DMS114 treated with DMSO at 0.1 percent for 48 hours (cell line): ENCODE results near the gene ERBB2.
"Not testable (repeated sequence)": the region's sequence is repeated elsewhere in the genome, so short reads cannot be mapped to it uniquely, and the experiment has no call there.

Source experiments
- DNase-seq: peaks from one replicate; lab custom pipeline; 2025; ENCODE audit not compliant: unreplicated experiment; lab: John Stamatoyannopoulos, UW

Gene ERBB2

GRCh38 chr17:39702901-39703893 is 3.3 kb downstream of the ERBB2 start:
- no peak for DNase-seq

DNA sequence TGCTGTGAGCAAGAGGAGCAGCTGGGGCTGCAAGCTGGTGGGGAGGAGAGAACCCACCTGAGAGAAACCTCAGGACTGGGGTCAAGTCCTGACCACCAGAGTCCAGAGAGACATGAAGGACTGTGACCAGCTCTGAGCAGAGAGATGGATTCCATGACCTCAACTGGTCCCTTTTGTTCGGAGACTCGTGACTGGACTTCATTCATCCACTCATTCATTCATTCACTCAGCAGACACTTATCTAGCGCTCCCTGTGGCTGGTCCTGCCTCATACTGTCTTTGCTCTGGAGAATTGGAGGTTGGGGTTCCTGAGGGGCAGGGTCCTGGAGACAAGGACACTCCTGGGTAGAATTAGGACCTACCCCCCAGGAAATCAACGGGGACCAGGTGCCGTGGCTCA is 4.0 kb downstream of the ERBB2 start:
- no peak for DNase-seq

DNA sequence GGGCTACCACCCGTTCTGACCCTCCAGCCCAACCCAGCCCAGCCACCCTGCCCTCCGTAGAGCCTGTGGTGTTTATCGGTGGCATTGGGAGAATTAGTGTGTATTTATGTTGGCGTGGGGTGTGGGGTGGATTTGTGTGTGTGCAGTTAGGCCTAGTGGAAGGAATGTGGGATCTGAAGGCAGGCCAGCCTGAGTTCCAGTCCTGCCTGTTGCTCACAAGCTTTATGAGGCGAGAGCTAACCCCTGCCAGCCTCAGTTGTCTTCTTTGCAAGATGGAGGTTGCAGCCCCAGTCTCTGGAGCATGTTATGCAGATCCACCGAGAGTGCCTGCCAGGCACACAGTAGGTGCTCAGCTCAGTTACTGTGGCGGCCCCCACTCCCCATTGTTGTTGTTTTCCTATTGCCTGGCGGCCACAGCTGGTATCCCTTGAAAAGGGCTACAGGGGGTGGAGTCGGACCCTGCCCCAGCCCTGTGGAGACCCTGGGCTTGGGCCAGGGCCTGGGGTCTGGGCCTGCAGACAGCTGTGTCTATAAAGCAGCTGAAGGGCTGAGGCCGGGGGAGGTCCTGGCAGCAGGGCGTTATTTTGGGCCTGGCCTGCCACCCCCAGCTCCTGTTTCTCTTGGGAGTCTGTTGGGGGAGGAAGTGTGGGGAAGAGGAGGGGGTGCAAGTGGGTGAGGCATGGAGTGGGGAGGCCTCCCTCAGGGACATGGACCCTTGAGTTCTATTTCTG is 5.1 kb downstream of the ERBB2 start:
- DNase-seq, result no peak

DNA sequence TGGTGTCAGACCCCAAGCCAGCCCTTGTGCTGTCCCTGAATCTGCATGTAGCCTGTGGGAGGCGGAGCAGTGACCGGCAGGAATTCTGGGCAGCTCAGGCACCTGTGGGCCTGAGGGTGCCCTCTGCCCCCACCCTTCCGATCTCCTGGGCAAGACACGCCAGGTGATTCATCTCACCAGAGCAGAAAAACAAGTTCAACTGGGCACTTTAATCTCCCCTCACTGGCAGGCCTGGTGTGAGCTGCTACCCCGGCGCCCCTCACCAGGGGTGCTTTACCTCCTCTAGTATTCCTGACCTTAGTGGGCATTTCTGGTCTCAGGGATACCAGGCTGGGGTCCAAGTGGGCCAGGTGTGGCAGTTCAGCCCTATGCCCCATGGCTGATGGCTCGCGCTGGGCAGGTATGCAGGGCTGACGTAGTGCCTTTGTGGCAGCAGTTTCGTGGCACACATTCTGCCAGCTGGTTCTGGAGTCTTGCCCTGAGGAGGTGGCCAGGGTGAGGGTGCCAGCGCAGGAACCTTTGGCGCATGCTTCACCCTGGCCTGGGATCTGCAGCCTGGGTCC is 6.0 kb downstream of the ERBB2 start:
- DNase-seq, result no peak

GRCh38 chr17:39706383-39706782 is 6.5 kb downstream of the ERBB2 start:
- no peak for DNase-seq

- no peak for DNase-seq
Measured at GRCh38 chr17:39706921-39707337, 7.1 kb downstream of the ERBB2 start.

- no peak for DNase-seq
Measured at GRCh38 chr17:39709319-39709997, 9.6 kb downstream of the ERBB2 start.

- DNase-seq, result no peak
Measured at GRCh38 chr17:39709998-39710964, 10.4 kb downstream of the ERBB2 start.

DNA sequence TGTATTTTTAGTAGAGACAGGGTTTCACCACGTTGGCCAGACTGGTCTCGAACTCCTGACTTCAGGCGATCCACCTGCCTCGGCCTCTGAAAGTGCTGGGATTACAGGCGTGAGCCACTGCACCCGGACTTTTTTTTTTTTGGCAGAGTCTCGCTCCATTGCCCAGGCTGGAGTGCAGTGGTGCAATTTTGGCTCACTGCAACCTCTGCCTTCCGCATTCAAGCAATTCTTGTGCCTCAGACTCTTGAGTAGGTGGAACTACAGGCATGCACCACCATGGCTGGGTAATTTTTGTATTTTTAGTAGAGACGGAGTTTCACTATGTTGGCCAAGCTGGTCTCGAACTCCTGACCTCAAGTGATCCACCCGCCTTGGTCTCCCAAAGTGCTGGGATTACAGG is 11.2 kb downstream of the ERBB2 start:
- not testable (repeated sequence) for DNase-seq

DNA sequence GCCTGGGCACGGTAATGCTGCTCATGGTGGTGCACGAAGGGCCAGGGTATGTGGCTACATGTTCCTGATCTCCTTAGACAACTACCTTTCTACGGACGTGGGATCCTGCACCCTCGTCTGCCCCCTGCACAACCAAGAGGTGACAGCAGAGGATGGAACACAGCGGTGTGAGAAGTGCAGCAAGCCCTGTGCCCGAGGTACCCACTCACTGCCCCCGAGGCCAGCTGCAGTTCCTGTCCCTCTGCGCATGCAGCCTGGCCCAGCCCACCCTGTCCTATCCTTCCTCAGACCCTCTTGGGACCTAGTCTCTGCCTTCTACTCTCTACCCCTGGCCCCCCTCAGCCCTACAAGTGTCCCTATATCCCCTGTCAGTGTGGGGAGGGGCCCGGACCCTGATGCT is 12.0 kb downstream of the ERBB2 start:
- DNase-seq, result no peak

DNA sequence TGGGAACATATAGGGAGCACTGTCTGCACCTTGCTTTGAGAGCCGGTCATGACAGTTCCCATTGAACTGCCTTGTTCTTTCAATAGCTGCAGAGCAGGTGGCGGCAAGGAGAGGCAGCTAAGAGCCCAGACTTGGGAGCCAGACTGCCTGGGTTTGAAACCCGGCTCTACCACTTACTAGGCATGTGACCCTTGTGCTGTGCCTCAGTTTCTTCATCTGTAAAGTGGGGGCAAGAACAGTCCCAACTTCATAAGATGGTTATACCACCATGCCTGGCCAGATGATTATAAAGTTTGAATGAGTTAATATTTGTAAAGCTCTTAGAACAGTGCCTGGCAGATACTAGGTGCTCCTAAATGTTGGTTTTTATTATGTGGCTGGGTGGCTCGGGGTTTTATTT is 14.4 kb downstream of the ERBB2 start:
- no peak for DNase-seq

GRCh38 chr17:39715375-39716072 is 15.7 kb downstream of the ERBB2 start:
- no peak for DNase-seq

DNA sequence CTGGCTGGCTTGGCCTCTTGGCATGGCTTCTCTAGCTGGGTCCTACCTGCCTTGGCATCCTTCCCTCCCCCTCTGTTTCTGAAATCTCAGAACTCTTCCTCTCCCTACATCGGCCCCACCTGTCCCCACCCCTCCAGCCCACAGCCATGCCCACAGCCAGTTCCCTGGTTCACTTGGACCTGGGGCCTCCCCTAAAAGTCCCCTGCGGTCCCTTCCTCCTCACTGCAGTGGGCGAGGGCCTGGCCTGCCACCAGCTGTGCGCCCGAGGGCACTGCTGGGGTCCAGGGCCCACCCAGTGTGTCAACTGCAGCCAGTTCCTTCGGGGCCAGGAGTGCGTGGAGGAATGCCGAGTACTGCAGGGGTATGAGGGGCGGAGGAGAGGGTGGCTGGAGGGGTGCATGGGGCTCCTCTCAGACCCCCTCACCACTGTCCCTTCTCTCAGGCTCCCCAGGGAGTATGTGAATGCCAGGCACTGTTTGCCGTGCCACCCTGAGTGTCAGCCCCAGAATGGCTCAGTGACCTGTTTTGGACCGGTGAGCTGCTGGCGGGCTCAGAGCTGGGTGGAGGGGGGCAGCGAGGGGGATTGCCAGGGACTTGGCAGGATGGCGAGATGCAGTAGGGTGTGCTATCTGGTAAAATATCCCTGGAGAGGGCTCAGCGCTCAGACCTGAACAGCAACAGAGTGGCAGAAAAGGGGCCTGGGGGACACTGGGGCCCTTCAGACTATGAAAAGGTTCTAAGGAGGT is 16.4 kb downstream of the ERBB2 start:
- DNase-seq, result no peak

- no peak for DNase-seq
Measured at GRCh38 chr17:39716879-39717536, 17.1 kb downstream of the ERBB2 start.

DNA sequence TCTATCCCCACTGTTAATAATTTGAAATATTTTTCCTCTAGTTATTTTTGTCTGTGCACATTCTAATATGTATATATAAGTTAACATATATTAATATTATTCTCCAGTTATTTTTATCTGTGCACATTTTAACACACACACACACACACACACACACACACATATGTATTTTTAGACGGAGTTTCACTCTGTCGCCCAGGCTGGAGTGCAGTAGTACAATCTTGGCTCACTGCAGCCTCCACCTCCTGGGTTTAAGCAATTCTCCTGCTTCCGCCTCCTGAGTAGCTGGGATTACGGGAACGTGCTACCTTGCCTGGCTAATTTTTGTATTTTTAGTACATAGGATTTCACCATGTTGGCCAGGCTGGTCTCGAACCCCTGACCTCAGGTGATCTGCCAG is 17.8 kb downstream of the ERBB2 start:
- no peak for DNase-seq

GRCh38 chr17:39719563-39720355 is 19.9 kb downstream of the ERBB2 start:
- DNase-seq, result no peak

- no peak for DNase-seq
Measured at GRCh38 chr17:39722104-39722503, 22.2 kb downstream of the ERBB2 start.
